ENCODE results near the gene GSS.

The GSS gene

DNA sequence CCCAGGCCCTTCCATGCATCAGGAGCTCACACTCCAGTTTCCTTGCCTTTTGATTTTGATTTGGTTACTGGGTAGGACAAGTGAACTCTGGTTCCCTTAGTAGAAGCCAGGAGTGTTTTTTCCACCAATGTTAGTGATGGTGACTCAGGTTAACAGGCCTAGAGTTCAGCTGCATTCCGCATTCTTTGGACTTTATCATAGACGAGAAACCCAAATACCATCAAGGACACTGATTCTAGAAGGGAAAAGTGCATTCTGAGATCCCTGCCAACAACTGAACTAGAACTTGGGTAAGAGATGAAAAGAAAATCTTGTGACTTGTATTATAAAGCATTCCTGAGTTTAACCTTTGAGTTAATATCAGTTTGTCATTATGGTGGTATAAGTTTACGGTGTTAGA lies 8.9 kb downstream of the GSS start:
- no peak for DNase-seq (ENCODE audit: low read depth)

GRCh38 chr20:34945315-34946077 lies 10.1 kb downstream of the GSS start:
- DNase-seq (ENCODE audit: low read depth), result no peak

DNA sequence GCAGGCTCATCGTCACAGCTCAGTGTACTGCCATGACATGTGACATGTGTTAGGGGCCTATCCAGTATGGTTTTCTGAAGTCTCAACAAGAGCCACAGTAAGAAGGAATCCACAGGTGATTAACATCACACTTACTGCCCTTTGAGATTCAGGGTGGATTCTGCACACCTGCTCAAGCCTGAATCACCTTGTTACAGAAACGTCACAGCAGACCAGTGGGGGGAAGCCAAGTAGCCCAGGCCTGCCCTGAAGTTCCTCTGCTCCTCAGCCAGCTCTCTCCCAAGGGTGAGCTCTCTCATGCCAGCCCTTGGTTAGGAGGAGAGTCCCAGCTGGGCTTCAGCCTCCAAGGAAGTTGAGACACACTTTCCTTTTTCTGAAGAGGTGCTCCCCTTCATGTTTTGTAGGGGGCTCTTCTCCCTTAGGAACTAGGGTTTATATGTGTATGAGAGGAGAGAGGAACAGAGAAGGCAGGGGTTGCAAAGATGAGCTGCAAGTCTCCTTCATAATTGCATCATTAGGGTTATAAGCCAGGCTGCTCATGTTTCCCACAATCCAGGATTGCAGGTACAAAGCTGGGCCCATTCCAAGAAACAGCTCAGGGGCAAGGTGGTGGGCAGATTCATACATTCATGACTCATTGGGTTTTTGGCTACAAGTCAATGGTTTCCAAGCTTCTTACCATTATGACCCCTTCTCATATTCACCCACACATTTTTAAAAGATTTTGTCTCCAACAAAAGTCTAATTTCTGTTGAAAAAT lies 11.6 kb downstream of the GSS start:
- no peak for DNase-seq (ENCODE audit: low read depth)

GRCh38 chr20:34942301-34942700 lies 13.3 kb downstream of the GSS start:
- DNase-seq (ENCODE audit: low read depth), result no peak

DNA sequence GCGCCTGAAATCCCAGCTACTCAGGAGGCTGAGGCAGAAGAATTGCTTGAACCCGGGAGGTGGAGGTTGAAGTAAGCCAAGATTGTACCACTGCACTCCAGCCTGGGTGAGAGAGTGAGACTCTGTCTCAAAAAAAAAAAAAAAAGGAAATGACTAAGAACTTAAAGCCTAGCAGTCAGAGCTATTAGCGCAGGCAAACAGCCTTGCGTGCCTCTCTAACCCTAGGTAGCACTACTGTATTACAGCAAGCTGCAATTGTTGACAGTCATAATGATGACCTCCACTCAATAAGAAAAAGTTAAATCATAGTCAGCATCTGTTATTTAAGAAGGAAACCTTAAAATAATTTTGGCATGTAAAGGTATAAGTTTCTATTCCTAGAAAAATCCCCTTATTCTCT lies 14.4 kb downstream of the GSS start:
- DNase-seq (ENCODE audit: low read depth), result no peak

GRCh38 chr20:34940081-34940481 lies 15.5 kb downstream of the GSS start:
- no peak for DNase-seq (ENCODE audit: low read depth)

DNA sequence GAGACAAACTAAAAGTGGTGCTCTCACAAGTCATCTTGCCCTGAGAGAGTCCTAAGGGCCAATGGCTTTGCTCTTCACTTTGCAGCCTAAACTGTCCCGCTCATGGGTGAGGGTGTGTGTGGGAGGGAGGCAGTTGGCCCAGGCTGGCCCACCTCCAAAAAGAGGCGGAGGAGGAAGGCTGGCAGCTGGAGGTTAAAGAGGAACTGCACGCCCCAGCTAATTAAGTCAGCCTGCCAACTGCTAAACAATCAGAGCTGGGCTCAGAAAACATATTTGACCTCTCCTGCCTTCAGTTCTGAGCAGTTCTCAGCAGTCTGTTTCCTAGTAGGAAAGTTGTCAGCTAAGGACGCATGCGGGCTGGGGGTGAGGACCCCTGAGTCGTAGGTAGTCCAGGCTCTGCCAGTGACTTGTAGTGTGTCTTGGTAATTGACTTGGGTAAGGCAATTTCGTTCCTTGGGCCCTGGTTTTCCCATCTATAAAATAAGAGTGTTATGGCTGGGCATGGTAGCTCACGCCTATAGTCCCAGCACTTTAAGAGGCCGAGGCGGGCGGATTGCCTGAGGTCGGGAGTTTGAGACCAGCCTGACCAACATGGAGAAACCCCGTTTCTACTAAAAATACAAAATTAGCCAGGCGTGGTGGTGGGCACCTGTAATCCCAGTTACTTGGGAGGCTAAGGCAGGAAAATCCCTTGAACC lies 17.0 kb downstream of the GSS start:
- DNase-seq (ENCODE audit: low read depth), result no peak

DNA sequence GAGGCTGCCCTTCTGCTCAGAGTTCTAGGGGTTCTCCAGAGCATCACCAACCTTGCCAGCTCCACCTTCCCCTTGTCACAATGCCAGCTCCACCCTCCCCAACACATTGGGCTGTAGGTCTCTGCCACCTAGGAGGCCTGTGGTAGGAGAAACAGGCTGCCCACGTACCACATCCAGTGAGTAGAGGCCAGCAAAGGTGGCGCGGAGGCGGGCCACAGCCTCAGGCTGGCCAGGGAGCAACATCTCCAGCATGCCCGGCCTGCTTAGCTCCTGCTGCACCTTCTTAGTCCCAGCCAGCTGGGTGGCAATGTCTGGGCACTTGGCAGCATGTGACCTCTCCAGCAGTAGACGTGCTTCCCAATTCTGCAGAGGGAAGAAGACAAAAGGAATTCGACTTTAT lies 23.8 kb downstream of the GSS start:
- no peak for DNase-seq (ENCODE audit: low read depth)

DNA sequence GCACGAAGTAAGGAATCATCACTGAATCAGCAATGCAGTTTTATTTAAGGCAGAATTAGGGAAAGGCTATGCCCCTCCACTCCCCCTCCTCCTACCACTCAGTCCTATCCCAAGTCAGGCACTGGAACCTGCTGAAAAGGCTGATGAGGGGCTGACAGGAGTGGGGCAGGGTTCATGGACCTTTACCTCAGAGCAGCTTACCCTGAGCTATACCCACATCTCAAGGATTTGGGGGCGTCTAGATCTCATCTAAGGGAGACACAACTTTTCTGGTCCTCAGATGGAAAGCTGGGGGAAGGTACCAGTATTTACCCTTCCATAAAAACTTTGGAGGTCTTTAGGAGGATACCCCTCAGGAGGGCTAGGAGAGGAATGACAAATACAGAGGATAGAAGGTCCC lies 27.2 kb downstream of the GSS start:
- DNase-seq (ENCODE audit: low read depth), result no peak

DNA sequence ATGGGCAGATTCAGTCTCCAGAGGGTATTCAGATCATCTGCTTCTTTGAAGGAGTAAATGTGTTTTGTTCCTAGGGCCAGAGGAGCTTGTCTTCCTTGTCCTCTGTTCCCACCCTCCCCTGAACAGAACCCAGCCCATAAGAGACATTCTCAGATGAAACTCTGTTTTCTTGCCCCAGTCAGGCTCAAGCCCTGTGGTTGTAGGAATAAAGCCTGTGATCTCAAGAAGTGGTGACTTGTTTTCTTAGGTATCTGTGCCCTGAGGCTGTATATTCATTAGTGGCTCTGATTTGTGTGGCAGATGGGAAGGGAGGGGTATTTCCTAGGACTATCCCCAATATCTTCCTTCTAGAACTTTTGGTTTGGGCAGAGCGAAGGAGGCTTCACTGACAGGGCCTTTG lies 27.9 kb downstream of the GSS start:
- no peak for DNase-seq (ENCODE audit: low read depth)

GRCh38 chr20:34926581-34926980 lies 29.0 kb downstream of the GSS start:
- no peak for DNase-seq (ENCODE audit: low read depth)

- DNase-seq (ENCODE audit: low read depth), result no peak
Measured at GRCh38 chr20:34925981-34926380, 29.6 kb downstream of the GSS start.

DNA sequence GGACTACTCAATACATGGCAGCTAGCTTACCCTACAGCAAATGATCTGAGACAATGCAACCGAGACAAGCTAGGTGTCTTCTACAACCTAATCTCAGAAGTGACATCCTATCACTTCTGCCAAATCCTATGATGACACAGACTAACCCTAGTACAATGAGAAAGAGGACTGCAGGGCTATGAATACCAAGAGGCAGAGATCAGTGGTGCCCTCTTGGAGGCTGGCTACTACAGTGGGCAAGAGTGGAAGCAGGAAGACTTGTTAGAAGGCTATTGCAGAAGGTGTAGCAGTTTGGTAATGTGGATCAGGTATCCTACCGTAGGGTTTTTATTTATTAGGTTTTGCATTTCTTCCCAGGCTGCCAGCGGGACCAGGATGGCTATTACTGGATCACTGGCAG lies 30.3 kb downstream of the GSS start:
- DNase-seq (ENCODE audit: low read depth), result no peak

- no peak for DNase-seq (ENCODE audit: low read depth)
Measured at GRCh38 chr20:34923414-34923813, 32.2 kb downstream of the GSS start.

DNA sequence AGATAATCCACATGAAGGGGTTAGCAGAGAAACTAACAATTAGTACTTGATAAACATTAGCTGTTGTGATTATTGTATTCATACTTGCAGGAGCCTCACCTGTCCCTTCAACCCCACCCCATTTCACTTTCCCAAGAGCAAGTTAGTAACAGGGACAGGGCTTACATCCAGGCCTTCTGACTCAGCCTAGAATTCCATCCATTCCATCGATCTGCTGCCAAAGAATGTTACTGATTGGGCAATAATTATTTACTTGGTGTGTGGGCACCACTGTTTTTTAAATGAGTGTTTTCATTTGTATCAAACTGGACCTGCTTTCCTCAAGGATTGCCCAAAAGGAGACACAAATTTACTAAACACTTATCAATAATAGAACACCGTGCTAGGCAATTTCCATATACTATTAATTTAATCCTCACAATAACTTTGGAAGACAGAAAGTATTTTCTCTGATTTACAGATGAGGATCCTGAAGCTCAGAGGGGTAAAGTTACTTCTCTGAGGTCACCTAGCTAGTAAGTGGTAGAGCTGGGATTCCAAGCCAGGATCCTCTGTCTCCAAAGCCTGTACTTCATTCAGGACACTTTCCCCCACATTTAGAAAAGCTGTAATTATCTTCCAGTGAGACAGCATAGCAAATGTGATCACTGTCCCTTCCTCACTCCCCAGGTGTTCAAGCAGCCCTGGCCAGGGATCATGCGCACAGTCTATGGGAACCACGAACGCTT lies 32.8 kb downstream of the GSS start:
- no peak for DNase-seq (ENCODE audit: low read depth)

- no peak for DNase-seq (ENCODE audit: low read depth)
Measured at GRCh38 chr20:34921436-34921835, 34.2 kb downstream of the GSS start.

DNA sequence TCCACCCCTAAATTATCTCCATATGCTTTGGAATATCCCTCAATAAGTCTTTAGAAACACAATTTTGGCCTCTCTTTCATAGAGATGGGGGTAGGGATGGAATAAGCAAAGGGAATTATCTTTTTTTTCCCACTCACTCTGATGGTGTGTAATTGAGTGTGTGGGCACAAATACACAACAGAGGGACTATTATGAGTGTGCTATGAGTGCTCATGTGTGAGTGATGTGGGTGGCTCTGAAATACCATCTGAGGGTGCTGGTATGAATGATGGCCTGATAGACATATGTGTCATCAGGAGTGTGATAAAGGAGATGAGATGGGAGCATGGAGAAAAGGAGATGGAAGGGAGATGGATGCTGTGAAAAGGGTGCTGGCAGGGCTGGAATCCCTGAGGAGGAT lies 35.6 kb downstream of the GSS start:
- DNase-seq (ENCODE audit: low read depth), result no peak

DNA sequence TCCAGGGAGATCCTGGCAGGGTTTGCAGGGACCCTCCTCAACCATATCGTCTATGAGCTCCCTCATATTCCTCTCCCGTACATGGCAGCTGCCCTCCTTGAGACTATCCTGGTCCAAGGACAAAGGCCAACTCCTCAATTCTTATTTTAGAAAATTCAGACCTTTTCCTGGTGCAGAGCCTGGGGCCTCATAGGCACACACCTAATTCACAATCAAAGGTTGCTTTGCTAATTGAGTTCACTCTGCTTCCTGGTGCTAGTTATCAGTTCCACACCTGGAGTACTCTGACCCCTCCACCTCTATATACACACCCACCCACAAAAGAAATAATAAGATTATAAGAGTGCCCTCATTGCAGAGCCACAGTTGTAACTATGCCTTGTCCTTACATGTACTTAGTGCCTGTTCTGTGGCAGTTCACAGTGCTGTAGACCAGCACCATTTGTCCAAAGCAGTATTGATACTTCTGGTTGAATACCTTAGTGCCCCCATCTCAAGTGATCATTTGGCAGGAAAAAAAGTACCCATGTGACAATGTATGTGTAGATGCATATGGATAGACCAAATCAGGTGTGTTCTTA lies 38.7 kb downstream of the GSS start:
- no peak for DNase-seq (ENCODE audit: low read depth)

DNA sequence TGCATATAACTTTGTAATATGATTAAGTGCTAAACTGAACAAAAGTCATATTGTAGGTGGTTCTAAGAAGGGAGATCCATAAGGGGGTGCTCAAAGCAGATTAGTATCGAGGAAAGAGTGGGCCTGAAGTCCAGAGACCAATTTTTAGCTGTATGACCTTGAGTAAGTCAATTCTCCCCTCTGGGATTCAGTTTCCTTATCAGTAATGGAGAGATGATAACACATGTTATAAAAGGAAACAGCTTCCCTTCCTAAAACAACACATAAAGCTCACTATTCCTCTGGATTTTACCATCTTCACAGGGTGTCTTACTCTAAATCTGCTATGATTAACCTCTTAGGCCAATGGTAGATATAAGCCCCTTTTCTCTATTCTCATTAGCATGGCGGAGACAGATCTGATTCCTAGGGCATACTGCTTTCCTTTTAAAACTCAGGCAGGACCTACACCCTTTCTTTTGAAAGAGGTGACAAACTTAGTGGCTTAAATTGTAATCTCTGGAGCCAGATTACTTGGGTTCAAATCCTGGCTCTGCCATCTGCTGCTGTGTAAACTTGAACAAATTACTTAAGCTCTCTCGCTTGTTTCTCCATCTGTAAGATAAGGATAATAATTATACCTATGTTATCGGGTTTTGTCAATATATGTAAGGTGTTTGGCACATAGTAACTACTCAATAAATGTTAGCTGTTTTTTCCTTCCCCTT lies 39.7 kb downstream of the GSS start:
- DNase-seq (ENCODE audit: low read depth), result no peak

- DNase-seq (ENCODE audit: low read depth), result no peak
Measured at GRCh38 chr20:34915131-34915530, 40.5 kb downstream of the GSS start.

Data from stimulated activated CD8-positive, alpha-beta memory T cell treated with anti-CD3 and anti-CD28 coated beads, Interleukin-12 subunit alpha, Interleukin-12 subunit beta, amount 100 ng/mL, for 1 hour (primary cell).